Measurements from ENCODE around the gene ACAT2.

GRCh38 chr6:159754401-159754800, 7.4 kb upstream of the ACAT2 start:
- TF ChIP-seq ZNF274 (IDR thresholded peaks at IDR 0.05; ENCODE audit: low read length) (no peak), ZNF274 (tag by site-specific recombination; IDR thresholded peaks at IDR 0.05; ENCODE audit: borderline replicate concordance) (no peak), CTCF (tag by site-specific recombination; IDR thresholded peaks at IDR 0.05) (no peak), KLF9 (tag by site-specific recombination; IDR thresholded peaks at IDR 0.05; ENCODE audit: low read depth) (no peak), ZNF133 (tag by site-specific recombination; IDR thresholded peaks at IDR 0.05) (no peak)
